Measurements from ENCODE around the gene LONP1. TPM values are rescaled to one million over a fixed set of nuclear protein-coding genes. Genes with fewer than 3 reads are reported as not detected.
A peak's percentile ranks its signal among the peaks of the same experiment; 100 is the strongest.

The LONP1 gene
- total RNA-seq, 1 donor: 163 TPM

DNA sequence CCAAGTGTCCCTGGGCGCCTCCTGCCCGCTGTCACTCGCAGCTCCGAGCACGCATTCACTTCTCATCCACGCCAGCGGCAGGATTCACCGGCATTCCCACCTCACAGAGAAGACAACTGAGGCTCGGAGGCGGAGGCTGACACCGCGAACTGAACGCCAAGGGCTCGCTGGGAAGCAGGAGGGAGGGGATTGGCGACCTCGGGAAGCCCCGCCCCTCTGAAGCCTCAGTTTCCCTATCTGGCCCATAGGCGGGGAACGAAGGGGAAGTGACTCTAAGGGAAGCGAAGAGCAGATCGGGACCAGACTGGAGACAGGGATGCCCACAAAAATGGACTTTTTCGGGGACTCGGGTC, 39.9 kb downstream of the LONP1 start:
- H3K36me3 ChIP-seq (ENCODE audit: insufficient read depth, low read length): no peaks in the 10 kb centered on the region
- H3K27ac ChIP-seq (ENCODE audit: low read depth, low read length): peak overlapping the region; percentile 92
- no peaks in the 10 kb centered on the region for H3K27me3 ChIP-seq (ENCODE audit: insufficient read depth, low read length)
- peak overlapping the region; percentile 87 for H2AFZ ChIP-seq (ENCODE audit: low read length)
- no peaks in the 10 kb centered on the region for H3K9me3 ChIP-seq (ENCODE audit: low read depth, low read length)
- peak overlapping the region; percentile 99 for H3K4me3 ChIP-seq (ENCODE audit: insufficient read depth, low read length)
- no peak for TF ChIP-seq CTCF (IDR thresholded peaks at IDR 0.05; ENCODE audit: extremely low read depth, low read depth, low read length)
- DNase-seq (ENCODE audit: insufficient read length, low spot score, missing footprints): no peak
- H4K20me1 ChIP-seq (ENCODE audit: insufficient read depth, low read length): no peaks in the 10 kb centered on the region
- H3K4me2 ChIP-seq (ENCODE audit: insufficient read depth, low read length): peak overlapping the region; percentile 90
- peaks cover 12% of the 10 kb centered on the region for H3K4me1 ChIP-seq (ENCODE audit: insufficient read depth, low read length)
- H3K79me2 ChIP-seq (ENCODE audit: insufficient read depth, low read length): peaks cover 12% of the 10 kb centered on the region

DNA sequence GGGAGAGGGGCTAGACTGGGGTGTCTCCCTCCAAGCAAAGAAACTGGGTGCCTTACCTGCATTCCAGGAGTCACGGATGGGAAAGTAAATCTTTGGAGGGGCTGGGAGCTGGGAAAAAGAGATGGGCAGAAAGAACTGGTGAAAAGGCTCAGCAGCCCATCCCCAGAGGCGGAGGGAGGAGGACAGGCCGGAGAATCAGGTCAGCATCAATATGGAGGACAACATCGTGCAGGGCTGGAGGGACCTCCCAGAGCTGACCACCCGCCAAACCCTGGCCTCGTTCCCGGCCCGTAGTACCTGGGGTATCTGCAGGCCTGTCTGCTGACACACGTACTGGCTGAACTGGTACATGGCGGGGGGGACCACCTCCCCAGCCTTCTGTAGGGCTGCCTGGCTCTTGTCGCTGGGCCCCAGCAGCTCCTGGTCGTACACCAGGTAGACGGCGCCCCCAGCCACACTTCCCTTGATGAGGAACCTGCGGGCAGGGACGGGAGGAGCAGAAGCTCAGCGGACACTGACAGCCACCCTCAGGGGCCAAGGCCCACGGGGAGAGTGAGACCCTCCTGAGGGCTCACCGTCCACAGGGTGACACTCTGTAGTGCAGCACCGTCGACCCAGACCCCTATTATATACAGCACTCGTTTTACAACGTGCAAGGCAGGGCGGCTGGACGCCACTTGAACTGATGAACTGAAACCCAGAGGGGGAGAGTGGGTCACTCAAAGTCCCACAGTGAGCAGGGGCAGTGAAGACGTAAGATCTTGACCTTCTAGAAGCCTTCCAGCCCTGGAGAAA, 40.5 kb downstream of the LONP1 start:
- H3K9me3 ChIP-seq (ENCODE audit: low read depth, low read length): no peaks in the 10 kb centered on the region
- H3K27ac ChIP-seq (ENCODE audit: low read depth, low read length): peak overlapping the region; percentile 92
- peak overlapping the region; percentile 90 for H3K4me2 ChIP-seq (ENCODE audit: insufficient read depth, low read length)
- H3K4me3 ChIP-seq (ENCODE audit: insufficient read depth, low read length): peak overlapping the region; percentile 99
- peaks cover 12% of the 10 kb centered on the region for H3K79me2 ChIP-seq (ENCODE audit: insufficient read depth, low read length)
- TF ChIP-seq CTCF (IDR thresholded peaks at IDR 0.05; ENCODE audit: extremely low read depth, low read depth, low read length): no peak
- DNase-seq (ENCODE audit: insufficient read length, low spot score, missing footprints): peak; percentile 87
- peak overlapping the region; percentile 87 for H2AFZ ChIP-seq (ENCODE audit: low read length)
- no peaks in the 10 kb centered on the region for H3K27me3 ChIP-seq (ENCODE audit: insufficient read depth, low read length)
- H3K36me3 ChIP-seq (ENCODE audit: insufficient read depth, low read length): no peaks in the 10 kb centered on the region
- H4K20me1 ChIP-seq (ENCODE audit: insufficient read depth, low read length): no peaks in the 10 kb centered on the region
- H3K4me1 ChIP-seq (ENCODE audit: insufficient read depth, low read length): peaks cover 12% of the 10 kb centered on the region

- no peak for DNase-seq (ENCODE audit: insufficient read length, low spot score, missing footprints)
- no peak overlapping the region for H3K27ac ChIP-seq (ENCODE audit: low read depth, low read length)
- no peak for TF ChIP-seq CTCF (IDR thresholded peaks at IDR 0.05; ENCODE audit: extremely low read depth, low read depth, low read length)
- H3K79me2 ChIP-seq (ENCODE audit: insufficient read depth, low read length): peaks cover 12% of the 10 kb centered on the region
- no peaks in the 10 kb centered on the region for H3K27me3 ChIP-seq (ENCODE audit: insufficient read depth, low read length)
- H3K9me3 ChIP-seq (ENCODE audit: low read depth, low read length): no peaks in the 10 kb centered on the region
- H4K20me1 ChIP-seq (ENCODE audit: insufficient read depth, low read length): no peaks in the 10 kb centered on the region
- H3K4me3 ChIP-seq (ENCODE audit: insufficient read depth, low read length): no peak overlapping the region
- no peak overlapping the region for H2AFZ ChIP-seq (ENCODE audit: low read length)
- no peak overlapping the region for H3K4me2 ChIP-seq (ENCODE audit: insufficient read depth, low read length)
- H3K36me3 ChIP-seq (ENCODE audit: insufficient read depth, low read length): no peaks in the 10 kb centered on the region
- peaks cover 12% of the 10 kb centered on the region for H3K4me1 ChIP-seq (ENCODE audit: insufficient read depth, low read length)
These were observed 41.8 kb downstream of the LONP1 start for GRCh38 chr19:5678071-5678718.

DNA sequence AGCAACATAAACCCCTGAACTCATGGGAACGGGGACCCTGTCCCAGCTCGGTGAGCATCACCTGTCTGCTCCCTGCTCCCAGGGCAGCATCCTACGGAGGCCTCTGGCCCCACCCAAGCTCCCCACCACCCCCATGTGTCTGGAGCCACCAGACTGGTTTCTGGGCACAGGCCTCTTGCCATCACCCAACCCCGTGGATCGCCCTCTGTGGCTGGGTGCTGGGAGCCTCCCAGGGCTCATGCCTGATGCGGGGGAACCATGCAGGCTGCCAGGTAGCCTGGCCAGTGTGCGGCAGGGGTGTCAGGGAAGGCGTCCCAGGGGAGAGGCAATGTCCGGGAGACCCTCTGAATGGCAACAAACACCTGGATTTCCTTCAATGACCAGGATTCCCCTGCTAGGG, 42.4 kb downstream of the LONP1 start:
- peaks cover 12% of the 10 kb centered on the region for H3K79me2 ChIP-seq (ENCODE audit: insufficient read depth, low read length)
- peaks cover 12% of the 10 kb centered on the region for H3K4me1 ChIP-seq (ENCODE audit: insufficient read depth, low read length)
- H3K27me3 ChIP-seq (ENCODE audit: insufficient read depth, low read length): no peaks in the 10 kb centered on the region
- no peaks in the 10 kb centered on the region for H4K20me1 ChIP-seq (ENCODE audit: insufficient read depth, low read length)
- H3K9me3 ChIP-seq (ENCODE audit: low read depth, low read length): no peaks in the 10 kb centered on the region
- no peak overlapping the region for H3K27ac ChIP-seq (ENCODE audit: low read depth, low read length)
- H3K4me3 ChIP-seq (ENCODE audit: insufficient read depth, low read length): no peak overlapping the region
- H3K4me2 ChIP-seq (ENCODE audit: insufficient read depth, low read length): no peak overlapping the region
- peak; percentile 68 for DNase-seq (ENCODE audit: insufficient read length, low spot score, missing footprints)
- no peak overlapping the region for H2AFZ ChIP-seq (ENCODE audit: low read length)
- no peak for TF ChIP-seq CTCF (IDR thresholded peaks at IDR 0.05; ENCODE audit: extremely low read depth, low read depth, low read length)
- no peaks in the 10 kb centered on the region for H3K36me3 ChIP-seq (ENCODE audit: insufficient read depth, low read length)
